PC-9 (cell line): ENCODE measurements around the gene ATRN. TPM values are rescaled to one million over a fixed set of nuclear protein-coding genes. Genes with fewer than 3 reads are reported as not detected.

Experiments used
- BruUV-seq: library from RNA; stranded (reverse); fragments of 400-500 nt; replicated peaks from 2 replicates; lab custom pipeline; 2021; lab: Mats Ljungman, UMichigan
- CTCF ChIA-PET: fragments of 300-600 bp; sonication (Branson Sonifier 250); formaldehyde crosslinking; loops from one replicate; lab custom pipeline; 2022; ENCODE audit warnings: antibody characterized with exemption; lab: Charles Lee
- POLR2A ChIA-PET: fragments of 300-600 bp; sonication (Branson Sonifier 250); formaldehyde crosslinking; loops from one replicate; lab custom pipeline; 2022; ENCODE audit warnings: antibody characterized with exemption; ENCODE audit not compliant: unreplicated experiment; lab: Charles Lee
- DNase-seq, 2 experiments: peaks; one replicate each; pipeline versions ENCODE4 v3.0.0 to v3.0.0-alpha.2; 2015 to 2022; ENCODE audit warnings: mixed read lengths in 1 of 2
- H2AFZ ChIP-seq: fragments of 200-600 bp; sonication (generic); 2 replicates; pipeline ENCODE4 v1.8.1; 2017; ENCODE audit warnings: antibody characterized with exemption
- H3F3A ChIP-seq: fragments of 200-600 bp; sonication (generic); 2 replicates; pipeline ENCODE4 v1.8.1; 2017; ENCODE audit warnings: antibody characterized with exemption, mild to moderate bottlenecking, low read depth; ENCODE audit not compliant: insufficient read depth
- H3K27ac ChIP-seq: fragments of 200-600 bp; sonication (generic); 2 replicates; pipeline ENCODE4 v1.6.1; 2016; ENCODE audit warnings: mixed run types
- H3K27me3 ChIP-seq: fragments of 200-600 bp; sonication (generic); 2 replicates; pipeline ENCODE4 v1.6.1; 2016; ENCODE audit warnings: low read depth, mixed run types; ENCODE audit not compliant: insufficient read depth
- H3K36me3 ChIP-seq: fragments of 200-600 bp; sonication (generic); 2 replicates; pipeline ENCODE4 v1.6.1; 2016; ENCODE audit warnings: low read depth, mixed run types
- H3K4me1 ChIP-seq: fragments of 200-600 bp; sonication (generic); replicated peaks from 2 replicates; pipeline ENCODE4 v1.6.1; 2016; ENCODE audit warnings: mixed run types; ENCODE audit not compliant: insufficient read depth
- H3K4me2 ChIP-seq: fragments of 200-600 bp; sonication (generic); 2 replicates; pipeline ENCODE4 v1.6.1; 2017; ENCODE audit warnings: mixed run types
- H3K4me3 ChIP-seq: fragments of 200-600 bp; sonication (generic); 2 replicates; pipeline ENCODE4 v1.6.1; 2016; ENCODE audit warnings: mixed run types
- H3K79me2 ChIP-seq: fragments of 200-600 bp; sonication (generic); 2 replicates; pipeline ENCODE4 v1.6.1; 2017; ENCODE audit warnings: low read depth, mixed run types
- H3K9me2 ChIP-seq: fragments of 200-600 bp; sonication (generic); 2 replicates; pipeline ENCODE4 v1.8.1; 2017; ENCODE audit warnings: mild to moderate bottlenecking; ENCODE audit not compliant: insufficient read depth
- H3K9me3 ChIP-seq: fragments of 200-600 bp; sonication (generic); 2 replicates; pipeline ENCODE4 v1.8.1; 2016; ENCODE audit warnings: low read depth; ENCODE audit not compliant: insufficient read depth
- H4K20me1 ChIP-seq: fragments of 200-600 bp; sonication (generic); 2 replicates; pipeline ENCODE4 v1.8.1; 2017; ENCODE audit not compliant: insufficient read depth
- CTCF ChIP-seq: fragments of 200-600 bp; sonication (generic); conservative IDR thresholded peaks from 2 replicates; pipeline ENCODE4 v1.6.1; 2017; ENCODE audit warnings: mixed run types, antibody characterized with exemption, mild to moderate bottlenecking, moderate library complexity
- EZH2 ChIP-seq: fragments of 200-600 bp; sonication (generic); IDR thresholded peaks from 2 replicates; pipeline ENCODE4 v1.8.0; 2017; ENCODE audit warnings: antibody characterized with exemption, low read depth
- intact Hi-C: fragments of 100-400 bp; cut with micrococcal nuclease; formaldehyde crosslinking; loops from one replicate; pipeline ENCODE4 v1.10.0; 2022; ENCODE audit not compliant: unreplicated experiment
- total RNA-seq: library from RNA; stranded (reverse); gene quantifications from 2 replicates; pipeline ENCODE4 v1.2.3, GENCODE V29; 2021

ATRN gene
- total RNA-seq, 1 experiment from 2014 or later: 34.9 TPM

- POLR2A ChIA-PET: no interaction called here
- TF ChIP-seq EZH2 (no peak), CTCF (no peak)
- CTCF ChIA-PET: no interaction called here
- DNase-seq: peak in 1 of 2 experiments; percentile 64
- H3K4me1 ChIP-seq: no peaks in the 10 kb centered on the region
- H3F3A ChIP-seq: no peaks in the 10 kb centered on the region
- no peak overlapping the region for H3K27ac ChIP-seq
- no peak overlapping the region for H2AFZ ChIP-seq
- H3K9me2 ChIP-seq: no peaks in the 10 kb centered on the region
- BruUV-seq: no TSS peak
- H3K4me3 ChIP-seq: no peak overlapping the region
- H3K27me3 ChIP-seq: no peaks in the 10 kb centered on the region
- no peaks in the 10 kb centered on the region for H4K20me1 ChIP-seq
- no peaks in the 10 kb centered on the region for H3K9me3 ChIP-seq
- no peaks in the 10 kb centered on the region for H3K36me3 ChIP-seq
- intact Hi-C loops: no loop called here
- no peaks in the 10 kb centered on the region for H3K79me2 ChIP-seq
- H3K4me2 ChIP-seq: no peak overlapping the region
Observed at GRCh38 chr20:3616250-3616649, 145.4 kb downstream of the ATRN start.

GRCh38 chr20:3621111-3621510, 150.3 kb downstream of the ATRN start:
- Histone ChIP-seq H3K4me2 (no peak overlapping the region), H3F3A (no peaks in the 10 kb centered on the region), H3K9me2 (peaks cover 4% of the 10 kb centered on the region; the same call in 1 of the 2 replicates), H3K27me3 (no peaks in the 10 kb centered on the region), H4K20me1 (no peaks in the 10 kb centered on the region), H3K9me3 (no peaks in the 10 kb centered on the region), H3K4me3 (no peak overlapping the region), H3K79me2 (no peaks in the 10 kb centered on the region), H3K4me1 (no peaks in the 10 kb centered on the region), H3K27ac (no peak overlapping the region), H2AFZ (no peak overlapping the region), H3K36me3 (no peaks in the 10 kb centered on the region)
- DNase-seq: no peak
- POLR2A ChIA-PET: interaction anchor here (0.7 kb wide), 1 partner anchor 62 kb away, joined by 3 read pairs; no protein-coding TSS in a partner anchor
- no TSS peak for BruUV-seq
- CTCF ChIA-PET: no interaction called here
- TF ChIP-seq EZH2 (no peak), CTCF (no peak)
- intact Hi-C loops: no loop called here

- Histone ChIP-seq H3K4me3 (no peak overlapping the region), H3K27me3 (no peaks in the 10 kb centered on the region), H3K9me3 (no peaks in the 10 kb centered on the region), H2AFZ (no peak overlapping the region), H3K9me2 (peaks cover 4% of the 10 kb centered on the region; the same call in 1 of the 2 replicates), H3K36me3 (no peaks in the 10 kb centered on the region), H3F3A (no peaks in the 10 kb centered on the region), H3K79me2 (no peaks in the 10 kb centered on the region), H3K4me1 (no peaks in the 10 kb centered on the region), H3K4me2 (no peak overlapping the region), H4K20me1 (no peaks in the 10 kb centered on the region), H3K27ac (no peak overlapping the region)
- ChIA-PET CTCF (no interaction called here), POLR2A (no interaction called here)
- intact Hi-C loops: no loop called here
- no TSS peak for BruUV-seq
- DNase-seq: no peak
- TF ChIP-seq EZH2: no peak
- no peak for TF ChIP-seq CTCF
Observed at GRCh38 chr20:3622406-3622805, 151.6 kb downstream of the ATRN start.
